GM12875 (cell line): ENCODE measurements around the gene GNG13.

Experiments
- H3K4me3 ChIP-seq: one replicate; pipeline ENCODE4 v1.5.1; 2011; ENCODE audit warnings: low read depth, low read length, control low read depth
- CTCF ChIP-seq: IDR thresholded peaks from 2 replicates; pipeline ENCODE4 v1.5.1; 2011; ENCODE audit warnings: low read depth, mild to moderate bottlenecking, control low read depth, inconsistent platforms, low read length, moderate library complexity, borderline replicate concordance; ENCODE audit not compliant: insufficient read depth

Gene GNG13

DNA sequence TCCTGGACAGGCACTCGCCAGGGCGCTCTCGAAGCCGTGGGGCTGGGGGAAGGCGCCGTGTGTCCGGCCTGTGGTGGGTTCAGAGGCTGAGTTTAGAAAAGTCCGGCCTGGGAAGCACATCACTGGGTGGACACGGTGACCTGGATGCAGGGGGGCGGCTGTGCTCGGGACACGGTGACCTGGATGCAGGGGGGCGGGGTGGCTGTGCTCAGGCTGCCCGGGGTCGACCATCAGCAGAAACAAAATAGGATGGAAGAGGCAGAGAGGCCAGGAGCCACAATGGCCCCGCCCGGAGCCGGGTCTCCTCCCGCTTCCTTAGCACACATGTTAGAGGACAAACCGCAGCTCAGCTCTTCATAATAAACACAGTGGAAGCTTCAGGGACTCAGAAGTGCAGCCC lies 43.2 kb upstream of the GNG13 start:
- H3K4me3 ChIP-seq: no peak overlapping the region
- no peak for TF ChIP-seq CTCF

DNA sequence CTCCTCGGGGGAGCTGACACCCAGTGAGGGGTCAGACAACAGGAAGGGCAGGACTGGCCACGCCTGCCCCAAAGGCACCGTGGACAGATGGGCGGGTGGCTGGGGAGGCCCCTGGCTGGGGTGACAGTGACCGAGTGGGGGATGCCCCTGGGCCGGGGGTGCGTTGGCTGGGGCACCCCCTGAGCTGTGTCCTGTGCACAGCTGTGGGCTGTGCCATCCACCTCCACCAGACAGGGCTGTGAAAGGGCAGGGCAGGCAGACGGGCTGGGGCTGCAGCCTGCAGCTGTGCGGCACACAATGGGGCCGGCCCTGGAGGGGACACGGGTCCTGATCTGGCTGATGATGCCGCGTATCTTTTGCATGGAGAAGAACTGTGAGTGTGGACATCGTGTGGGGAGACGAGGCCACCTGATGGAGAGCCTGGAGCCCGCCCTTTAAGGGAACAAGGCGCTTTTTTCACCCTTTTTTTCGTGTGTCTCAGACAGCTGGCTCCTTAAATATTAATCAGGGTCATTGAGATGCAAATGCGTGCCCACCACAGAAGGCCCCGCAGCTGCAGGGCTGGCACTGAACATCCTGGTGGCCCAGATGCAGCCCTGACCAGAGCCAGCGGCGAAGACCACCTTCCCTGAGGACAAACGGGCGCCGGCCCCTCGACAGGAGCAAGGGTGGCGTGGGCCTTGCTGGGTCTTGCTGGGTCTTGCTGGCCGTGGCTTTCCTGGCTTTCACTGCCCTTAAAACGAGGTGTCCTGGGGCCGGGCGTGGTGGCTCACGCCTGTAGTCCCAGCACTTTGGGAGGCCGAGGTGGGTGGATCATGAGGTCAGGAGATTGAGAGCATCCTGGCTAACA lies 42.4 kb upstream of the GNG13 start:
- no peak overlapping the region for H3K4me3 ChIP-seq
- no peak for TF ChIP-seq CTCF

- no peak for TF ChIP-seq CTCF
- H3K4me3 ChIP-seq: no peak overlapping the region
Measured at GRCh38 chr16:842061-842476, 41.5 kb upstream of the GNG13 start.

DNA sequence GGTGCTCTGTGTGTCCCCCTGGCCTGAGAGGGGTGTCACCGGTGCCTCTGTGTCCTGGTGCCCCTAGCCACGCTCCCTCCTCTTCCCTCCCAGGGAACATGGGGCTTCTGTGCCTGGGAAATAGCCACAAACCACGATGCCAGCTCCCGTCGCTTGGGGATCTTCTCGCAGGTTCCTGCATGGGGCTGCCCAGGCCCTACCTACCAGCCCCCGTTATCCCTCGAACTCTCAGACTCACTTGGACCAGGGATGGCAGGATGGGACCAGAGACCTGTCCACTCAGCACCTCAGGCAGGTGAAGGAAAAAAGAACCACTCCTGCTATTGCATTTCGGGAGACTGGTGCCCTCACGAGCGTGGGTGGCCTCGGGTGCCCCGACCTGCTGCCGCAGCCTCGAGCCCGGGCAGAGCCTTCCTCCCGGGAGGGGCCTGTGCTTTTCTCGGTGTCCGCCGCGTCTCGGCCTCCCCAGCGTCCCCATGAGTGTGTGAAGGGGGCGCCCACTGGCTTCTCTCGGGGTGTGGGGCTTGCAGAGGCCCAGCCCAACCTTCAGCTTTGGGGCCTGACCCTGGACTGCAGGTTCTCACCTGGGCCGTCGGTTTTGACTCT lies 41.0 kb upstream of the GNG13 start:
- TF ChIP-seq CTCF: no peak
- no peak overlapping the region for H3K4me3 ChIP-seq

GRCh38 chr16:840561-841454 lies 40.3 kb upstream of the GNG13 start:
- no peak for TF ChIP-seq CTCF
- no peak overlapping the region for H3K4me3 ChIP-seq

DNA sequence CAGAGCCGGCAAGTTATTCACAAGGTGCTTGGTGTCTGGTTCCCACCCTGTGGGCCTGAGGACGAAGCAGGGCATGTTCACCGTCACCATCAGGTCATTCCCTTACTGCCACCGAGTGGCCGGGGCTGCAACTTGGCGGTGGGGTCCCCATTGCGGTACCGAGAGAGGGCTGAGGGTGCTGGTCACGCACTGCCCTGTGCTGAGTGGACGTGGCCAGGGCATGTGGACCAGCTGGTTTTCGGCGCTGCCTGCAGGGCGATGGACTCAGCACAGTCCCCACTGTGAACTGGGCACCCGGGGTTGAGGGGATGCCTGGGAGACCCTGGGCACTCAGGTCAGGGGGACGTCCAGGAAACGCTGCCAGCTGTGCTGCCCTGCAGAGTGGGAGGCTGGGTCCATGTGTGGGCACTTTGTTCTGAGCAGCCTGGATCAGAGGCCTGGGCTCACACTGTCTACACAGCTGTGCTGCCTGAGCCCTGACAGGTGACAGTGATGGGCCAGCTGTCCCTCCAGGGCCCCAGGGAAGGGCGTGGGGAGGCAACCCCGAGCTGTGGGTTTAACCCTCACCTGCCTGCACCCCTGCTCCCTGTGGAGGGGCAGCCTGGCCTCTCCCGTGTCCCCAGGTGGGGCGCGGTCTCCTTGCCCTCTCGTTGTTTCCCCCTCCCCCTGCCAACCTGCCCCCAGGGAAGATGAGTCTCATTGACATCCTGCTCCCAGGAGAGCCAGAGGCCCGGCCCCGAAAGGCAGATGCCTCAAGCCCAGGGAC lies 39.3 kb upstream of the GNG13 start:
- no peak overlapping the region for H3K4me3 ChIP-seq
- TF ChIP-seq CTCF: no peak
